GM18519 (cell line): ENCODE measurements around the gene C22orf31.

ENCODE experiments used
- ATAC-seq: cut with Tn5 transposase; IDR thresholded peaks from one replicate; pipeline ENCODE4 v1.9.1; 2021; ENCODE audit warnings: mild to moderate bottlenecking, moderate library complexity; ENCODE audit not compliant: unreplicated experiment, low FRiP score

Gene C22orf31

DNA sequence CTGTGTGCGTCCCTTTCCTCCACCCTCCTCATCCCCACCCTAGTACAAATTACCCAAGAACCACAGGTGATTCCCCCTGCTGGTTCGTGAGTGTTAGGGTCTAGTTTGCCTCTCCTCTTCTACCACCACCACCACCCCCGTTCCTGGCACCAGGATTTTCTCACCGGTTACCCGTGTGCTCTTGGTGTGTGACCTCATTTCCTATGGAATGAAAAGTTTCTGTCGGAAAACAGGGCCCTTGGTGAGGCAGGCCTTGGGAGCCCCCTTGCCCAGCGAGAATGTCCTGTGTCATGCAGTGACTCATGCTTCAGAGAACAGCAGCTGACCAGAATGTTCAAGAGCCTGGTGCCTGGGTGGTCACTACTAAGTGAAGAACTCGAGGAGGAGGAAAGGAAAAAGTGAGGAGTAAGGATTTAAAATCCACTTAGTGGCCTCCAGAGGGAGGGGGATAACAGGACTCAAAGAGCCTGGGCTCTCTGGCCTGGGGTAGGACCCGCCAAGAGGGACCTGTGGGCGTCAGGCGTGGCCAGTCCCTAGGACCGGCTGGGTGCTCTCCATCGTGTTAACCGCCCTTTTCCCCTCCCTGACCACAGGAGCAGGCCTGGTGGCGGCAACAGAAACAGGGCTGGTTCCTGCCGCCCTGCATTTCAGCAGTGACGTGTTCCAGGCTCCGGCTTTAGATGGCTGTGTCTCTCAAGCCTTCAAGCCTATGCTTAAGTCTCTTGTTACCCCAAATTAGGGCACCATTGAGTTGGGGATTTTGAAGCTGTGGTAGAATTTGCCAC, 30.2 kb downstream of the C22orf31 start:
- ATAC-seq, result no peak

DNA sequence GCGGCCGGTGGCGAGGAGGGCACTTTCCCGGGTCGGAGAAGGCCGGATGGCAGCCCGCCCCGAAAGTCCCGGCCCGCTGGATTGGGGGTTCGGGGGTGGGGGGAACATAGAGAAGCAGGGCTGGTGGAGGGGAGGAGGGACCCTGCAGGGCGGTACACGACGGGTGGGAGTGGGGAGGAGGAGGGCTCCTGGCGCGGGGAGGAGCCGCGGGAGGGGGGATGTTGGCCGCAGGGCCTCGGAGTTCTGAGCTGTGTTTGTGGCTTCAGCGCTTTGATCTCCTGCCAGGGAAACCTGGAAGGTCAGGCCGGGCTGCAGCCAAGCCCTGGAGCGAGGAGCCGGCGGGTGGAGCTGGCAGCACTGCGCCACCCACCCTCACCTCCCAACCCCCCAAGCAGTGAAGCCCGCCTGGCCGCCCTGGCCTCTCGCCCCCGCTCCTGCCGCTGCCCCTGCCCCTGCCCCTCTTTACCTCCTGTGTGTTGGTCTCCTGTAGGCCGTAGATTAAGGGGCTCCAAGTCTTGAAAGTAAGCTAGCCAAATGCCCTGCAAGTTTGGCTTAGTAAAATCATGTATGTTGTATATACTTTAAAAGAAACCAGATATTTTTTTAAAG, 30.9 kb downstream of the C22orf31 start:
- no peak for ATAC-seq

DNA sequence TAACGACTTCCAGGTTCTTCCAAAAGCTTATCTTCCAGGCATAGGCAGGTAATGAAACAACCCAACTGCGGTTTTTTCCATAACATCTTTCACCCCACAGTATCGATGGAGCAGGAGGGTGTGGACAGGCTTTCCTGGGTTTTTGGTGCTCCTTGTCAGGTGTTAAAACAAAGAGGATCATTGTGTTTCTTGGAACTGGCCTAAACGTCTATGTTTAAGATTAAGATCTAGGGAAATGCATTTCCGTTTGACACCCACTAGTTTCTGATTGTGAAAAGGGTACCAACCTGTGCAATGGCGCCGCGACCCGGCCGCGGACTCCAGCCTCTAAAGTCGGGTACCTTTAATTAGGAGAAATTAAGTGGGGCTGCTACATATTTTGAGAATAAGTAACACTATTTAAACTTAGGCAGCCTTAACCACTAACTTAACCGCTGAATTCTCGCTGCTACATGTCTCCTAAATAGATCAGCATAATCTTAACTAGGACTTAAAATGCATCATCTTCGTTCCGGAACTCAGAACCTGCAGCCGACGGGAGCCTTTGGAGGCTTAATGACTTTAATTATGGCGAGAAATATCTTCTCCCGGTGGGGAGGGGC, 31.5 kb downstream of the C22orf31 start:
- no peak for ATAC-seq

DNA sequence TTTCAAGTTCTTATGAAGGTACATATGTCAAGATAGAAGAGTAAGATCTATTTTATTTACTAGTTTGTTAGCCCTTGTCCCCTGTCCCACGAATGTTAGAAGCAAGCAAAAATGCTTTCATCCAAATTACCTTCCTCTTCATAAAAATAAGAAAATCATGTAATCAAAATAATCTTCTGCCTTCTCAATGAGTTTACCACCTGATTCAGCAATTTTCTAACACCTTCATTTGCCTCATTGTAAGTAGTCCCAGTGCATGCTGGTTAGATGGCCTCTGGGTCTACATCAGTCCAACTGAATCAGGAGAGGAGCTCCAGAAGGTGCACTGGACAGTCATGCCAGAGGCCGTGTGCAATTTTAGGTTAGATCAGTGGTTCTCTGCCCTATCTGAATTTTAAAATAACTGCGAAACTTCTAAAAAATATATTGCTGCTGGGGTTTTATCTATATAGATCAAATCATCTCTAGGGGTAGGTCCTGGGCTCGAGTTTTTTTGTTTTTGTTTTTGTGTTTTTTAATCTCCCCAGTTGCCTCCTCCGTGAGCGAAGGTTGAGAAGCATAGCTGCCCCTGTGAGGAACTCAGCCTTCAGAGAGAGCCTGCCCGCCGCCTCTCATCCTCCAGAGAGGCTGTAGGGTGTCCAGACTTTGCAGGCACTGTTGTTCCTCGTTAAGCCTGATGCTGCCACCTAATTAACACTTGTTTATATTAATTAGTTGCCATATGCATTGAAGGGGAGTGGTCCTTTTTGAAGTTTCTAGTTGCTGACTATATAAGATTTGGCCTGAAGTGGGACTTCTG, 32.2 kb downstream of the C22orf31 start:
- ATAC-seq, result no peak

DNA sequence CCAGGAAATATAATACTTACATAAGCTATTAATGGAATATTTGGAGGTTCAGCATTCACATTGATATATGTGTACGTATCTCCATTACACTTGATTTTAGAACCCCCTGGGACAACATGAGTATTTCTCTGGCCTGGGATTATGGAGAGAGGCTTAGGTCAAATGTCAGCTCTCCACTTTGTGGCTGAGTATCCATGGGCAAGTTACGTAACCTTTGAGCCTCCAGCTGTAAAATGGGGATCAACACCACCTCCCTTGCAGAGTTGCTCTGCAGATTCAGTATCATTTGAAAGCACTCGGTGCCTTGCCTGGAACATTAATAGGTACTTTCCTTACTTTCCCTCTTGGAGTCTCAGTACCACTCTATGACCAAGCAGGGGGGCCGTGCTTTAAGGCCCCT, 33.2 kb downstream of the C22orf31 start:
- no peak for ATAC-seq

DNA sequence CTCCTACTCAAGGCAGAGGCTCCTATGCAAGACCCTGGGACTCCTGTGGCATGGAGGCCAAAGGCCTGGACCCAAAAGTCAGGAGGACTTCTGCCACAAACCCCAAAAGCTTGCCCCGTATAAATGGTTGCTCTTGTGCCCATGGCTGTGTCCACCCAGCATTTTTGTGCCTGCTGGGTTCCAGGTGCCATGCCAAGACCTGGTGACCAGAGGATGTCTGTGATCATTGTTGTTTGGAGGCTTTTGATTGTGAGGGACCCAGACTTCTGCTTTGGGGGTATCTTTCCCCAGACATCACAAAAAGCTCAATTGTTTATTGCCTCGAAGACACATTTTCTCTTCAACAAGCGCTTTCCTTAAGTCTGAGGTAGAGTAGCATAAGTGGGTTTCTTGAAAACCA, 35.1 kb downstream of the C22orf31 start:
- no peak for ATAC-seq

DNA sequence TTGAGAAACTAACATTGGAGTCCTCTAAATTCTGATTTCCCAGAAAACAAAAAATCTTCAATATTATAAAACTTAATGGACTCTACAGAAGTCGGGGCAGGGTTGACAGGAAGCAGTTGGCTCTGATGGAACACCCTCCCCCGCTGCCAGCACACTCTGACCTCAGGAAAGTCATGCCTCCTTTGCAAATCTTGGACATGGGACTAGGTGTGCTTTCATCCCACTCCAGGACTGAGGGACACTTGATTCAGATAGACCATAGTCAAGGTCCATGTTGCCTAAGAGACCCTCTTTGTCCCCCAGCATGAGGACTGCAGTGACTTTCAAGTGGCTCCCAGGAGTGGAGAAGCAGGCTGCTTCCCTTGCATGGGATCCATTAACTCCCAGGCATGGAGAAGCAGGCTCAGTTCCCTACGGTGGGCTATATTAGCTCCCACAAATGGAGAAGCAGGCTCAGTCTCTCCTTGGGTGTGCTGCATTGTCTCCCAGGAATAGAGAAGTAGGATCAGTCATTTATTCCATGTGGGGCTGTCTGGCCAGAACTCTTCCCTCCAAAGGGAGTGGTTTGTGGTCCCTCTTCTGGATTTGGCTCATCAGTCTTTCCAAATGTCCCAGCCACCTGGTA, 38.3 kb downstream of the C22orf31 start:
- no peak for ATAC-seq

DNA sequence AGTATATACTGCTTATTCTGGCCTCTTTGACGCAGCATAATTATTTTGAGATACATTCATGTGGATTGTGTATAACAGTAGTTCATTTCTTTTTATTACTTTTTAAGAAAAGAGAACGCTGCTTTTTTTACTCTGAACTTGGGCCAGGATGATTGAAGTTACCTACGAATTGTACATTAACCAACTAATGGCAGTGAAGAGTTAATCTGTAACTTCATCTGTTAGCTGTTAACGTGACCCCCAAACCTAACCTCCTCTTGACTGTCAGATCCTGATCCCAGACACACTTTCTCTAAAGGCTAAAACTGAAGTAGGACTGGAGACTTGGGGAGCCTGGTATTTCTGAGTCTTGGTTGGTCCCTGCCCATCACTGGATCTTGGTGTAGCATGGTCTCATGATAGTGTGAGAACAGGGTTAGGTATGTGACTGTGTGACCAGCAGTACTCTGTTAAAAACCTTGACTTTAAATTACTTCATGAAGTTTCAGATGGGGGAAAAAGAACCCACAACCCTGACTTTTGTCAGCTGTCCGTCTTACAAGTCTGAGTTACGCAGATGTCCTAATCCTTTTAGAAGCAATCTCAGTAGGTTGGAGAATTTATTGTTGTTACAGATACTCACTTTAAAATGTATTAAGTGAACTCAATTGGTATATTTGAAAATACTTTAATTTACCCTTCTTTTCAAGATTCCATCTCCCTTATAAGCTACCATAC, 39.4 kb downstream of the C22orf31 start:
- no peak for ATAC-seq

DNA sequence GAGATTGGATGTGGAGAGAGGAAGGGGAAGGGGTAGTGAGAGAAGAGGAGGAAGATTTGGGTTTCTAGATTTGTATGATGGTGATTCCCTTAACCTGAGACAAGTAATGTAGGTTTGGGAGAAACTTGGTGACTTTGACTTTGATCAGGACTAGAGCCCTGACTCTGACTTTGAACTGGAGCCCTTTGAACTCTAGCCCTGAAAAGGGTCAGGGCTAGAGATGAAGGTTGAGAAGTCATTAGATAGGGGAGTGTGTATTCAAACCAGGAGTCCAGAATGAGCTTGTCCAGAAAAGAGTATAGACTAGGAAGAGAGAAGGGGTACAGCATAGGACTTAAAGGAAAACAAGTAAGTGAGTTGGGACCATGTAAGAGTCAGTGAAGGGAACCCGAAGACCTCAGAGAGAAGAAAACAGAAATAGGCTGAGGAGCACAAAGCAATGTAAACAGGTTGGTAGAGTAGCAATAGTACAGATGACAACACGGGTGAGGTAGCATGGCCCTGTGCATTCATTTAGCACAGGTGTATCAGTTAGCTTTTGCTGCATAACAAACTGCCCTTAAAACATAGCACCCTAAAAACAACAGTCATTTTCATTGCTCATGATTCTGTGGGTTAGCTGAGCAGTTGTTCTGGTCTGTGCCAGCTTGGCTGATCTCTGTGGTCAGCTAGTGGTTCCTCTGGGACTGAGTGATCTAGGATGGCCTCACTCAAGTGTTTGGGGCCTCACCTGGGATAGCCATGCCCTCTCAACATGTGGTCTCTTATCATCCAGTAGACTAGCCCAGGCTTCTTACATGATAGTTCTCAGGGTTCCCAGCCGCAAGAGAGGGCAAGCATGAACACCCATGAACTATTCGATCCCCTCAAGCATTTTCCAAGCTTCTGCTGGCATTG, 43.1 kb downstream of the C22orf31 start:
- ATAC-seq, result no peak

DNA sequence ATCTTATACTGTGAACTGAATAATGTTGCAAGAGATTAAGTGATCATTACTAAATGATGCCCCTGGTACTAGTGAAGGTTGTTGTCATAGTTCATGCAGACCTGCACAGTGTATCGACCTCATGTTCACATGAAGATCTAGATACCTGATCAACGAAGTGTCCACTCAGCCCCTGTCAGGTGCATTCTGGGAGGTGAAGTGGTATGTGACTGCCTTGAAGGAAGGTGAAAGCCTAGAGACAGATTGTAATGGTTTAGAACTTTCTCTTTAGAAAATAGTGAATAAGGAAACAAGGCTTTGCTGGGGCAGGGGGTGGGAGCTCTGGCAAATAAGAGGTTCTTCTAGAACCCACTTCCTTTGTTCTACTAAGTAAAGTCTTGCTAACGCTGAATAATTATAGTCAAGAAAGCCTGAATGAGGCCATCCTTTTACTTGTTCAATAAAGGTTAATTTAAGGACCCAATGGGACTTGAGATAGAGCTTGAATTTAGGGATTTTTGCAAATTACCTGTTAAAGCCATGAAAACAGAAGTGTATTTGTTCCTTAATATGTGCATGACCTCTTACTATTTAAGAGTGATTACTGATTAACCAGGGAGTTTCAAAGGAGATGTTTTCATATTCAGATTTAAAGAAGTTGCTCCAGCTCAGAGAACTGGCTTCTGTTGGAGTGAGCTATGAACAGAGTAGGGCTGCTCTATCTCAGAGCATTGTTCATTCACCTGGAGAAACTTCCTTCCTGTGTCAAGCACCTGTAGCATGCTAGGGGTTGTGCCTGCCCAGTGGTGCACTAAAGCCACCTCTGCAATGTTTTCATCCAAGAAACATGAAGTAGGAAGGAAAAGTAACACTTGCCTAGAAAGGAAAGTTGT, 45.3 kb downstream of the C22orf31 start:
- ATAC-seq, result no peak

DNA sequence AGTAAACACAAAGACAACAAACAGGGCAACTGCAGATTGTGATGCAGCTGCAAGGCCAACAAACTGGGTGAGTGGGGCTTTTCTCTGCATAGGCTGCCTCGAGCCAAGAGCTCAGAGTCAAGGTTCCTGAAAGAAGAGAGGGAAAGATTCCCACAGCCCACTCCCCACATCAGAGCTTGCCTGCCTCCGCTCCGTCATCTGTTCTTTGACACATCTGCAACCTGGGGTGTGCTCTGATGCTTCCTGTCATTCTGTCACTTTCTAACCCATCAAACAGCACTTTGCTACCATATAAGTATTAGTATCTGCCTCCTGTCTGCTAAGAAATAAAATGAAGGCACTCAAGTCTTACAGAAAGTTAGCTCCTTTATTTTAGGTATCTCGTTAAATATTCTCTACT, 46.9 kb downstream of the C22orf31 start:
- no peak for ATAC-seq

DNA sequence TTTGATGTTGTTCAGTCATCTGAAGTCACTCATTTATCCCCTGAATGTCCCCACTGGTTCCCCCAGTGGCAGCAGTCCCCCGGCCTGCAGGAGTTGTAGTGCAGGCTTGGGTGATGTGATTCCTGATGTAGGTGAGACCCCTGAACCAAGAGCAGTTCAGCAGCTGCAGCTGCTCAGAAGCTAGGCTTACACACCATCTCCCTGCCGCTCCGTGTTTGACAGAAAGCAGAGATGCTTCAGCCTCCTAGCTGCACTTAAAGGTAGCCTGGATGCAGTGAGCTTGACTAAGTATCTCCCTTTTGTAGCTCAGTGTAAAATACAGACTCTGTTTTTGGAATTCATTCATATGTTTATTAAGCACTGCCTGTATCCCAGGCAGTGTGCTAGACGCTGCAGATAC, 47.3 kb downstream of the C22orf31 start:
- no peak for ATAC-seq

DNA sequence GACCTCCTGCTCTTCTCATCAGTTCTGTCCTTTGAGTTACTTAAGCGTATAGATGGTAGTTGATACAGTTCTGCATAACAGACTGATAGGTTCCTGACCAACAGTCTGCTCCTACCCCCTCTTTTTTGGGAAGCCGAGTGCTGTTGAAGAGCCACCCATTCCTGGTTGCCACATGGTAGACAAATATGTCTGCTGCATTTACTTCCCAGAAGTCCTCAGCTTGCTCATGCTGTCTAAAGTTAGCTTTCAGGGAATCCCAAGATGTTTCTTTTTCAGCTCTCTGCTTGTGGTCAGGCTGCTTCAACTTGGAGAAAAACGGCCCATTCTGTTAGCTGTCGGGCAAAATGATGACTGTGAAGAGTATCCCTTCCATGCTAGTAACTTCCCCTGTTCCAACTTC, 48.7 kb downstream of the C22orf31 start:
- no peak for ATAC-seq

DNA sequence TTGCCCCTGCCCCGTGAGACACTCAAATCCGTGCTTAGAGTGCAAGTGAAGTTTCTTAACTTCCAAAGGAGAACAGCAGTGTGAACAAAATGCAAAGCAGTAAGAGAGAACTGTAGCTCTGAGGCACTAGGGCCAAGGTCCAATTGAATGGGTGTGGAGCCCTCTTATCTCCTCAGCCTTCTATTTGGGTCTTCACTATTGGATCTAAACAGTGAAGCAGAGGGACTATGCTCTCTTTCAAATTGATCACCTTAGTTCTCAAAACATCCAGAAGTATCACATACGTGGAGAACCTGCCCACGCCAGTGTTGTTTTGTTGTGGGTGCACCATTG, 49.6 kb downstream of the C22orf31 start:
- ATAC-seq, result no peak

DNA sequence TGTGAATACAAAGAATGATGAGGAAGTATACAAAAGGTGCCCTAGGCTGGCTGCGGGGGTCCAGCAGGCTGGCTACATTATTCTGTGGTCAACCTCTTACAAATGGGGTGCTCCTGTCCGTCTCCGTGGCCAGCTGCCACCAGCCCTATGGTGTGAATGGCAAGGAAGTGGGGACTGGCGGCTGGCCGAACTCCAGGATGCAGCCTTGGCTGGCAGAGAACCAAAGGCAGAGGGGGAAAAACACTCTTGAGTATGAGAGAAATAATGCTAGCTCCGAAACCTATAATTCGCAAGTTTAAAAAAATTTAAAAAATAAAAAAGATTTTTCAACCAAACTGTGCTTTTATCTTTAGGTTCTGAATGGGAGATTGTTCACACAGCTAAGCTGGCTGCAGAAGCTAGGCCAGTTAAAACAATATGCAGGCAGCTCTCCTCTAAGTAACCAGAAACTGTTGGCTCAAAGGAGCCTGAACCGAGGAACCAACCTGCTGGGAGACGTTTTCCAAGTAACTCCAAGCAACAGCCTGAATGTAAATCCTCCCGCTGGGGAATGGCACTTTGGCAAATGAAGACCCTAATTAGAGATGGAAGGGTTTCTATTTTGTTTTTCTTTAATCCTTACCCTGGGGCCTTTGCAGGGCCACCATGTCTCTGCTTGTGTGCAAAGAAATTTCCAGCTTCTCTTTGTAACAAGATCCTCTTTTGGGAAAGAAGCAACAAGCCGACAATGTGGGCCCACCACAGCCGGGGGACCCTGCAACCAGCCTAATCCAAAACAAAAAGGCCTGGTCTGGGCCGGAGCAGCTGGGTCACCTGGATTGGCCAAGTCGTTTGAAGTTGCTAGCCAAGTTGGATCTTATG, 50.2 kb downstream of the C22orf31 start:
- ATAC-seq, result no peak

DNA sequence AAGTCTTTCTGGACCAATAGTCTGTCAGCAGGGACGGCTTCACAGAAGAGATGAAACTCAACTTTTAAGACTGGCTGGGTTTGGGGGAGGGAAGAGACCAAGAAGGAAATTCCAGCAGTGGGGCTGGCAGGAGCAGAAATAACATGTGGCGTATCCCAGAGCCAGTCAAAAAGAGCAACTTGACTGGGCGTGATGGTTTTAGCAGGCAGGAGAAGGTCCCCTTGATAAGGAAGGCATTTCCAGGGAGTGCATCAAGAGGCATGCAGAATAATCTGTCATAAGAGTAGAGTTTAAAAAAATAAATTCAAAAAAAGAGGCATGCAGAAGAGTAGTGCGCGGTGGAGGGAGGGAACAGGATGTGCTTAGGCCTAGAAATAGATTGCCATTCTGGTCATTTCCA, 52.5 kb downstream of the C22orf31 start:
- ATAC-seq, result no peak
